WTC11 (cell line): Measurements from ENCODE around the gene TLR7.

Source experiments
- ATF2 ChIP-seq: sonication (generic); formaldehyde crosslinking; IDR thresholded peaks from 2 replicates; pipeline ENCODE4 v1.8.1; 2022; ENCODE audit warnings: low read depth, missing genetic modification reagents, borderline replicate concordance
- ATF3 ChIP-seq: sonication (generic); formaldehyde crosslinking; conservative IDR thresholded peaks from 2 replicates; pipeline ENCODE4 v1.8.1; 2022; ENCODE audit warnings: mild to moderate bottlenecking, missing genetic modification reagents
- CTCF ChIP-seq: fragments of 200-600 bp; IDR thresholded peaks from 2 replicates; pipeline ENCODE4 v1.8.0; 2022; ENCODE audit warnings: antibody characterized with exemption
- ETV6 ChIP-seq: sonication (generic); formaldehyde crosslinking; IDR thresholded peaks from 2 replicates; pipeline ENCODE4 v1.8.1; 2022; ENCODE audit warnings: mild to moderate bottlenecking, missing genetic modification reagents
- TEAD1 ChIP-seq: sonication (generic); formaldehyde crosslinking; IDR thresholded peaks from 2 replicates; pipeline ENCODE4 v1.8.0; 2022; ENCODE audit warnings: mild to moderate bottlenecking, missing genetic modification reagents
- TF ChIP-seq, protein P1 (sequence below): sonication (generic); formaldehyde crosslinking; IDR thresholded peaks from 2 replicates; pipeline ENCODE4 v1.8.1; 2022; ENCODE audit warnings: low read depth, mild to moderate bottlenecking, moderate library complexity, missing genetic modification reagents, borderline replicate concordance
- TF ChIP-seq, protein P2 (sequence below): sonication (generic); formaldehyde crosslinking; IDR thresholded peaks from 2 replicates; pipeline ENCODE4 v1.8.1; 2023; ENCODE audit warnings: mild to moderate bottlenecking, missing genetic modification reagents, moderate library complexity

DNA sequence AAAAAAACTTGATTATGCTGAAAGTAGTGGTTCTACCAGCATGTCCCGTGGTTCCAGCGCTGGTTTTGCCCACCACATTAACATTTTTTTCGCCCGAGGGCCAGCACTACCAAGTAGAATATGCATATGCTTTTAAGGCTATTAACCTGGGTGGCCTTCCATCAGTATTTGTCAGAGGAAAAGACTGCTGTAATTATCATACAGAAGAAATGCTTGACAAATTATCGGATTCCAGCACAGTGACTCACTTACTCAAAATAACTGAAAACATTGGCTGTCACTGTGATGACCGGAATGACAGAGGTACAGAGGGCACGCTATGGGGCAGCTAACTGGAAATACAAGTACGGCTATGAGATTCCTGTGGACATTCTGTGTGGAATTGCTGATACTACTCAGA, 41.1 kb upstream of the TLR7 start:
- TF ChIP-seq CTCF (no peak), ETV6 (CRISPR knock-in tag) (no peak), ATF3 (no peak), TEAD1 (CRISPR knock-in tag) (no peak), ATF2 (no peak)
- TF ChIP-seq, protein P1, sequence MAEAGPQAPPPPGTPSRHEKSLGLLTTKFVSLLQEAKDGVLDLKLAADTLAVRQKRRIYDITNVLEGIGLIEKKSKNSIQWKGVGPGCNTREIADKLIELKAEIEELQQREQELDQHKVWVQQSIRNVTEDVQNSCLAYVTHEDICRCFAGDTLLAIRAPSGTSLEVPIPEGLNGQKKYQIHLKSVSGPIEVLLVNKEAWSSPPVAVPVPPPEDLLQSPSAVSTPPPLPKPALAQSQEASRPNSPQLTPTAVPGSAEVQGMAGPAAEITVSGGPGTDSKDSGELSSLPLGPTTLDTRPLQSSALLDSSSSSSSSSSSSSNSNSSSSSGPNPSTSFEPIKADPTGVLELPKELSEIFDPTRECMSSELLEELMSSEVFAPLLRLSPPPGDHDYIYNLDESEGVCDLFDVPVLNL = no peak
- TF ChIP-seq, protein P2, sequence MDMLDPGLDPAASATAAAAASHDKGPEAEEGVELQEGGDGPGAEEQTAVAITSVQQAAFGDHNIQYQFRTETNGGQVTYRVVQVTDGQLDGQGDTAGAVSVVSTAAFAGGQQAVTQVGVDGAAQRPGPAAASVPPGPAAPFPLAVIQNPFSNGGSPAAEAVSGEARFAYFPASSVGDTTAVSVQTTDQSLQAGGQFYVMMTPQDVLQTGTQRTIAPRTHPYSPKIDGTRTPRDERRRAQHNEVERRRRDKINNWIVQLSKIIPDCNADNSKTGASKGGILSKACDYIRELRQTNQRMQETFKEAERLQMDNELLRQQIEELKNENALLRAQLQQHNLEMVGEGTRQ (CRISPR knock-in tag) = no peak
